Lung (tissue), 12 donors: ENCODE data around the gene FAM98C. TPM values are rescaled to one million over a fixed set of nuclear protein-coding genes. Genes with fewer than 3 reads are reported as not detected.

ENCODE experiments used
- ATAC-seq: fragments of 200-7000 bp; cut with Tn5 transposase; one replicate; pipeline ENCODE4 v1.9.1; 2020; ENCODE audit warnings: moderate number of reproducible peaks; ENCODE audit not compliant: insufficient read depth, low FRiP score
- DNase-seq, 3 donors: peaks; one replicate each; pipeline ENCODE4 v3.0.0-alpha.2; 2013 to 2017
- H3K27ac ChIP-seq, 2 donors: one replicate each; pipeline ENCODE4 v1.5.1; 2013; ENCODE audit warnings: mild to moderate bottlenecking in 2 of 2, moderate library complexity in 2 of 2, control low read depth in 1 of 2, inconsistent platforms in 1 of 2, low read depth in 1 of 2, low read length in 1 of 2
- H3K27me3 ChIP-seq, 3 donors: one replicate each; pipeline ENCODE4 v1.5.1; 2013; ENCODE audit warnings: low read length in 2 of 3; ENCODE audit not compliant: control insufficient read depth in 3 of 3, insufficient read depth in 3 of 3
- H3K36me3 ChIP-seq, 4 donors: one replicate each; pipeline ENCODE4 v1.5.1; 2013; ENCODE audit warnings: low read length in 4 of 4, mild to moderate bottlenecking in 1 of 4, moderate library complexity in 1 of 4; ENCODE audit not compliant: control insufficient read depth in 4 of 4, insufficient read depth in 4 of 4
- H3K4me1 ChIP-seq, 5 donors: one replicate each; pipeline ENCODE4 v1.5.1; 2013; ENCODE audit warnings: low read length in 5 of 5, mild to moderate bottlenecking in 2 of 5, moderate library complexity in 1 of 5; ENCODE audit not compliant: control insufficient read depth in 5 of 5, insufficient read depth in 5 of 5
- H3K4me3 ChIP-seq: one replicate; pipeline ENCODE4 v1.5.1; 2013; ENCODE audit warnings: mild to moderate bottlenecking, control low read depth, moderate library complexity
- H3K9ac ChIP-seq, 2 donors: one replicate each; pipeline ENCODE4 v1.5.1; 2013; ENCODE audit warnings: low read length in 2 of 2, control low read depth in 1 of 2; ENCODE audit not compliant: insufficient read depth in 1 of 2
- H3K9me3 ChIP-seq, 4 donors: one replicate each; pipeline ENCODE4 v1.5.1; 2013; ENCODE audit warnings: low read length in 3 of 4, mild to moderate bottlenecking in 1 of 4, moderate library complexity in 1 of 4; ENCODE audit not compliant: control insufficient read depth in 4 of 4, insufficient read depth in 3 of 4
- WGBS, 2 donors: extraction: QIAGEN DNeasy Blood & Tissue Kit; methylation state at CpG; one replicate each; pipeline ENCODE4 v1.1.7; 2013; 5-methylcytosine and 5-hydroxymethylcytosine counted together
- polyA plus RNA-seq, 2 donors: library from polyadenylated mRNA; stranded (reverse); fragments of 200-250 nt; gene quantifications; one replicate each; pipeline ENCODE4 v1.2.1, GENCODE V29; 2013
- total RNA-seq, 2 donors: library from RNA; depleted of rRNA in 1 of 2; stranded (reverse); fragments of >200 nt in 1 of 2; gene quantifications; one replicate each; pipeline ENCODE4 v1.2.1, GENCODE V29; 2014 to 2021
- TF ChIP-seq, protein P1 (sequence below): IDR thresholded peaks from 2 replicates; pipeline ENCODE4 v1.5.1; 2012; ENCODE audit warnings: mild to moderate bottlenecking; ENCODE audit errors: control extremely low read depth, extremely low read depth
- donor health status: control.
- donor health status: control.
- donor health status: Bipolar disorder and iron deficiency.
- donor health status: healthy.
- donor health status: DM: yes; HTN: yes; CAD: no.

The FAM98C gene
- total and polyA plus RNA-seq, 4 donors, result 13.1 to 22.0 (median 20.2) TPM

DNA sequence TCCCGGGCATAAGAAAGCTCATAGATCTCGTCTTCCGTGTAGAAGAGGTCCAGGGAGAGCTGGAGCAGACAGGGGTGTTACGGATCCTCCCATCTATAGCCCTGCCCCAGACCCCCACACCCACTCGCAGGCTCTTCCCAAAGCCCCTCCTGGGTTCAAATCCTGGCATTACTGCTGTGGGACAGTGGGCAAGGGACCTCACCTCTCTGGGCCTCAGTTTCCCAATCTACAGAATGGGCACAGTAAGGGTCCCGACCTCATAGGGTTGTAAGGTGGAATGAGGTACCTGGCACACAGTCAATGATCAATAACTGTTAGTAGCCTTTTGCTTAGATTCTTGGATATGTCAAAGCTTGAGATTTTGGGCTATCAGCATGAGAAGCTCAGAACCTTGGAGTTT is 10.5 kb downstream of the FAM98C start:
- H3K36me3 ChIP-seq, result peaks cover 0 to 2% (median 0%) of the 10 kb centered on the region in 4 donors
- TF ChIP-seq, protein P1, sequence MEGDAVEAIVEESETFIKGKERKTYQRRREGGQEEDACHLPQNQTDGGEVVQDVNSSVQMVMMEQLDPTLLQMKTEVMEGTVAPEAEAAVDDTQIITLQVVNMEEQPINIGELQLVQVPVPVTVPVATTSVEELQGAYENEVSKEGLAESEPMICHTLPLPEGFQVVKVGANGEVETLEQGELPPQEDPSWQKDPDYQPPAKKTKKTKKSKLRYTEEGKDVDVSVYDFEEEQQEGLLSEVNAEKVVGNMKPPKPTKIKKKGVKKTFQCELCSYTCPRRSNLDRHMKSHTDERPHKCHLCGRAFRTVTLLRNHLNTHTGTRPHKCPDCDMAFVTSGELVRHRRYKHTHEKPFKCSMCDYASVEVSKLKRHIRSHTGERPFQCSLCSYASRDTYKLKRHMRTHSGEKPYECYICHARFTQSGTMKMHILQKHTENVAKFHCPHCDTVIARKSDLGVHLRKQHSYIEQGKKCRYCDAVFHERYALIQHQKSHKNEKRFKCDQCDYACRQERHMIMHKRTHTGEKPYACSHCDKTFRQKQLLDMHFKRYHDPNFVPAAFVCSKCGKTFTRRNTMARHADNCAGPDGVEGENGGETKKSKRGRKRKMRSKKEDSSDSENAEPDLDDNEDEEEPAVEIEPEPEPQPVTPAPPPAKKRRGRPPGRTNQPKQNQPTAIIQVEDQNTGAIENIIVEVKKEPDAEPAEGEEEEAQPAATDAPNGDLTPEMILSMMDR, result no peak
- no peak overlapping the region for H3K4me3 ChIP-seq
- no peak for DNase-seq
- H3K4me1 ChIP-seq, result peaks cover 0 to 13% (median 0%) of the 10 kb centered on the region in 5 donors
- no peaks in the 10 kb centered on the region for H3K27me3 ChIP-seq
- no peak overlapping the region for H3K27ac ChIP-seq
- H3K9ac ChIP-seq, result no peak overlapping the region
- H3K9me3 ChIP-seq, result no peaks in the 10 kb centered on the region
- WGBS, 2 donors, result 91 to 96% methylated on average over 6 of the region's 6 CpGs
- ATAC-seq, result no peak

DNA sequence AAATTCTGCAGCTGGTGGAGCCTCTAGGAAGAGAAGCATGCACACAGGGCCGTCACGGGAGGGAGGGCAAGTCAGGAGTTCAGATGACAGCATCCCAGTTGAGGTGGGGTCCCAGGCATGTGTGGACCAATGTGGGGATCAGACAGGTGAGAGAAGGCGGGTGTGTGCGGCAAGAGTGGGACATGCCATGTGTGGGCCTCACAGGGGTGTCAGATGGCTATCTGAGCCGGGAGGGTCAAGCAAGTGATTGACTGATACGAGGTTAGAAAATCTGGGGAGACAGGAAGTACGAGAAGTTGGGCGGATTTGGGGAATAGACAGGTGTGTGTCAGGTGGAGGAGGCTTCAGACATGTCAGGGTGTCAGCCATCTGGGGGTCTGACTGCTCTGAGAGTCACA is 14.3 kb downstream of the FAM98C start:
- Histone ChIP-seq H3K9ac (no peak overlapping the region), H3K4me1 (peaks cover 0 to 14% (median 0%) of the 10 kb centered on the region in 5 donors), H3K4me3 (no peak overlapping the region), H3K27ac (peak overlapping the region in 1 of 2 donors; percentile 38), H3K9me3 (peaks cover 0 to 2% (median 0%) of the 10 kb centered on the region in 4 donors), H3K27me3 (no peaks in the 10 kb centered on the region), H3K36me3 (peaks cover 0 to 2% (median 0%) of the 10 kb centered on the region in 4 donors)
- WGBS, 2 donors, result 88 to 91% methylated on average over 8 of the region's 8 CpGs
- no peak for ATAC-seq
- TF ChIP-seq, protein P1, result no peak
- no peak for DNase-seq

DNA sequence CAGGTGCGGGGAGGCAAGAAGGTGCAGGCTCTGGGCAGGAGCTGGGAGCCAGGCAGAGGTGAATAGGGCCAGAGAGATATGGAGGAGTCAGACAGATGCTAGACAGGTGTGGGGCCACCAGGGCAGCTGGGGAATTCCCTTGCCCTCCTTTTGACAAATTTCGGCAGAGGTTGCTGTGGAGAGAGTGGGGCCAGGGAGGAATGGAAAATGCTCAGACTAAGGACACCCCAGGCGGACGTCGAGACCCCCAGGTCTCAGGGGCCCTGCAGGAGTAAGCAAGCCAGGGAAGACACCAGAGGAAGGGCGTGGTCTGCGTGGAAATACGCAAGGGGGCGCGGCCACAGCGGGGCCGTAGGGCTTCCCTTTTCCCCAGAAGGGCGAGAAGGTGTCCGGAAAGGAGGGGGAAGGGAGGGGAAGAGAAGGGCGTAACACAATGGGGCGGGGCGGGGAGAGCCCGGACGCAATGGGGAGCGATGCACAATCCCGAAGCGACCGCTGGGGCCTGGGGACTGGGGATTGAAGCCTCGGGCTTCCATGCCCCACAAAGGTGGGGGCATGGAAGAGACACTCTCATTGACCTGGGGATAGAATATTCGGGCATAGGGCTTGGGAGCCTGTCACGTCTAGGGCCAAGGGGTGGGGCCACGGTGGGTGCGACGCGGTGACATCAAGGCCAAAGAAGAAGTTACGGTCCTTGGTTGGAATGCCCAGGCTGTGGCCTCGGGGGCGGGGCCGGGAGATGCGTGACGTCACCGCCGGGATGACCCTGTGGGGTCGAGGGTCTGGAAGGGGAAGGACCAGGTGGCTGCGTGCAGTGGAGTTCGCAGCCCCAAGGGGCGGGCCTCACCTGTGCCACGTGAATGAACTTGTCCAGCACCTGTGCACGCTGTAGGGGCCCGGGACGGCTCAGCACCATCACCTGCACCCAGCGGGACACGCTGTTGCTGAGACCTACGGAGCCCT is 14.9 kb downstream of the FAM98C start:
- DNase-seq (peak; percentile 32 to 56 (median 55)), ATAC-seq (peak; percentile 89)
- TF ChIP-seq, protein P1, result no peak
- peak overlapping the region; percentile 11 for H3K4me3 ChIP-seq
- H3K9me3 ChIP-seq, result peaks cover 0 to 2% (median 0%) of the 10 kb centered on the region in 4 donors
- 10 to 15% methylated on average over 46 to 49 of the region's 49 CpGs for WGBS, 2 donors
- H3K36me3 ChIP-seq, result peaks cover 0 to 2% (median 0%) of the 10 kb centered on the region in 4 donors
- peaks cover 0 to 14% (median 0%) of the 10 kb centered on the region in 5 donors for H3K4me1 ChIP-seq
- no peaks in the 10 kb centered on the region for H3K27me3 ChIP-seq
- no peak overlapping the region for H3K9ac ChIP-seq
- peak overlapping the region in 1 of 2 donors; percentile 66 for H3K27ac ChIP-seq
